HG02571 (cell line): ENCODE data around the gene KIF16B.
"Not testable (repeated sequence)": the region's sequence is repeated elsewhere in the genome, so short reads cannot be mapped to it uniquely, and the experiment has no call there.

Source experiments
- ATAC-seq: cut with Tn5 transposase; IDR thresholded peaks from one replicate; pipeline ENCODE4 v1.9.1; 2021; ENCODE audit warnings: mild to moderate bottlenecking, moderate library complexity; ENCODE audit not compliant: unreplicated experiment

Gene KIF16B

DNA sequence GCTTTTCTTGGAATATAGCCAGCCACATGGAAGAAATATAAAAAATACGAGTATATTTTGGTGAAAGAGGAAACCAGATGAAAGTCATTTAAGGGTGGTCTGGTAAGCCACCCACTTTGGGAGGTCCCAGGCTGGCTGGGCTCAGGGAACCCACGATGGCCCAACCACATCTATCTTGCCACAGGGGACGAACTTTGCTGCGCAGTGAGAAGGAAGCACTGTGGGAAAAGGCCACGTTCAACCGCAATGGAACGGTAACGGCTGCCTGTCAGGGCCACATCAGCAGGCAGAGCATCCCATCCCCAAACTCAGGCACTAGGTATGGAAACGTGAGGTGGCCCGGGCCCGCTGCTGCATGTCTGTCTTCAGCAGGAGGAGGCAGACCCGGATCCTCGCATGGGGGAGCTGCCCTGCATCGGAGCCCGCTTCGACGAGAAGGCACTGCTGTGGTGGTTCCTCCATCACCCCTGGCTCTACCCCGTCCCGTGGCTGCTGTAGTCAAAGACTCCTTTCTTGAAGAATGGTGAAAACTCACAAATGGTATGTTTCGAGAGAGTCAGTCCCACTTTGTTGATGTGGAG lies 300.4 kb downstream of the KIF16B start:
- no peak for ATAC-seq

DNA sequence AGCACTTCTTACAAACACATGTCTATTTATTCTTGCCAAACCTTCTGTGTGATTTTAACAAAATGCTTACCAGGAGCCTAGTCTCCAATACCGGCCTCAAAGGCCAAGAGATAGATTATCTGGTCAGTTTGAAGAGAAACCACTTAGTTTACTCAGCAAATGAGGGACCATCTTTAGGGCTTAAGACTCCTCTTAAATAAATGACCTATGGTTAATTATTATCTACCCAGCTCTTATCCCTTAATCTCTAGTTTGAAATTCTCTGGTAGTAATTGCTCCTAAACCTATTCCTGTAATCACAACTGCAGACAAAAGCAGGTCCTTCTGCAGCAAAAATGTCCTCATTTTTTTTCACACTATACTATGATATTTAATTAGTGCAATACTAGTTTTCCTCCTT lies 301.8 kb downstream of the KIF16B start:
- no peak for ATAC-seq

DNA sequence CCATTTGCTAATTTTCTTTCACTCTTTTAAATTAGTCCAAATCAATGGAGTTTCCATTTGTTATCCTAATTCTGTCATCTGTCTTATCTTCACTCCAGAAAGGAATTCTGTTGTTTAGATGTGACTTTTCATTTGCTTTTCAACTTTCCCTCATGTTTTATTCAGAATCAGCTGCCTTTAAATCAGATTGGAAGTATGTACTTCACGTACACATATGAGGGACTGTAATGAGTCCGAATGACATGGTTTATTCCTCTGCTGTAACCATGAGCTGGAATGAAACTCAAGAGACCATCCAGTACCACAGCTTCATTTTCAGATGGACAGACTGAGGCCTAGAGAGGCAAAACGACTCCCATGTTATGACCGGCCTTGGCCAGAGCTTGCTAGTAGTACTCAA lies 302.3 kb downstream of the KIF16B start:
- no peak for ATAC-seq

DNA sequence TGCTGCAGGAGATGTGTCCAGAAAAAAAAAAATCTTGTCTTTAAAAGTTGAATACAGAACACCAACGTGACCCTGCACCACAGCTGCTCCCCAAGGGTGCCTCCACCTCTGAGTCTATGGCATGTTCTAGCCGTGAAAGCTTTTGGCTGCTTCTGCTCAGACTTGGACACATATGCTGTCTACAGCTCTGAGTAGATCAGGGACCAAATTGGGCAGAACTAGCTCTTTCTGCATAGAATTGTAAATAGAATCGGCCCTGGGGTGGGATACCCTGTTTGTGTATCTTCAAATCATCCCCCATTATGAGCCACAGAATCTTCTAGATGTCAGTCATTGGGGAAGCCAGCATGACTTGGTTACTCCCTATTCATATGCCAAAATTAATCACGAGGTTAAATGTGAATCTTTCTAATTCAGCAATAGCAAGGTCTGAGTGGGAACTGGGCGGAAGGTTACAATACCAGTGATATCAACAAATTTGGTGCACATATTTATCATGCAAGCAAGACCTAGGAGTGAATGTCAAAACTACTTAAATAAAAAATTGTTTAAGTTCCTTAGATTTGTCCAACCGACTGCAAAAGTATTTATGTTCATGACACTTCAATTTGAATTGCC lies 302.8 kb downstream of the KIF16B start:
- ATAC-seq = no peak

DNA sequence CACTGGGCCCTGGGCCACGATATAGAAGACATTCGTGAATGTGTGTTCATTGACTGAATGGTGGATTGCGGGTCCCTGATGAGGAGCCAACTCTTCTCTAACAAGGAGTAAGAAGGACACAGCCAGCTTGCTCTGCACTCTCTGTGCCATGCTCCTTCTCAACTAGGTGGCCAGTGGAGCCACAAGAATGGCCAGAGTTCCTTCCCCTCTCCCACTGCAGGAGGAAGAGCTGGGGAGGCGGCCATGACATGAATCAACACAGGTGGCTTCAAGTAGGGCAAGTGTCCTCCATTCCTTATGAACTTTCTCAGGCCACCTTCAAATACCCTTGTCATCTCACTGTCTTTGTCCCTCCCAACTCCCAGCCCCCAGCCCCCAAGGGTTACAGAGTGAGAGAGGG lies 305.7 kb downstream of the KIF16B start:
- no peak for ATAC-seq

DNA sequence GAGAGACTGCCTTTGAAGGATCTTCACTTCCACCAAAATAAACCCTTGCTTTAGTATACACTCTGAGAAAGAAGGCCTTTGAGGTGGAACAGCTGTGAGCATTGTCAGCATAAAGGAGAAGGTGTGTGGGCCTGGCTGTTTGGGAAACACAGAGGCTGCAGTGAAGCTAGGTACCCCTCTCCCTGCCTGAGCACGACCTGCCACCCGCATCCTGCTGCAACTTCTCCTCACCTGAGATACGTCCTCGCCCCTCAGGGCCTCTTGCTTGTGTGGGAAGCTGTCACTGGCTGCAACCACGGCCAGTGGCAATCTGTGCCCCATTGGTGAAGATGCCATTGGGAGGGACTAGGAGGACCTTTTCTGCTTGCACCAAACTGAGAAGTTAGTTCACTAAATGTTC lies 307.9 kb downstream of the KIF16B start:
- ATAC-seq = no peak

DNA sequence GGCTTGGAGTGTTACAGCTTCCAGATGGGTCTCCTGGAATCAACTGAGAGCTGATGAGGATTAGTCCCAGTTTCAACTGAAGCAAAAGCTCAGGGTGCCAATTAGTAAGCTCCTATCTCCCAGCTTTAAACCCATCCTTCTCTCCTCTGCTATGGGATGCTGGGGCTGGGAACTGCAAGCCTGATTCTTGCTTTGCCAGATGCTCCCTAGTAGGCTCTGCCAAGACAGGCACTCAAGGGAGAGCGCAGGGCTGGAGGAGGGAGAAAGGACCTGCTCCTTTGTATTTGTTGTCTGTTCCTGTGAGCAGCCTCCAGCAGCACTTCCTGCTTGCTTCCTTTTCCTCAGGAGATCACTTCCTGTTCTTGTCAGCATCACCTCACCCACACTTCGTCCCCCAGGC lies 309.7 kb downstream of the KIF16B start:
- ATAC-seq = no peak

DNA sequence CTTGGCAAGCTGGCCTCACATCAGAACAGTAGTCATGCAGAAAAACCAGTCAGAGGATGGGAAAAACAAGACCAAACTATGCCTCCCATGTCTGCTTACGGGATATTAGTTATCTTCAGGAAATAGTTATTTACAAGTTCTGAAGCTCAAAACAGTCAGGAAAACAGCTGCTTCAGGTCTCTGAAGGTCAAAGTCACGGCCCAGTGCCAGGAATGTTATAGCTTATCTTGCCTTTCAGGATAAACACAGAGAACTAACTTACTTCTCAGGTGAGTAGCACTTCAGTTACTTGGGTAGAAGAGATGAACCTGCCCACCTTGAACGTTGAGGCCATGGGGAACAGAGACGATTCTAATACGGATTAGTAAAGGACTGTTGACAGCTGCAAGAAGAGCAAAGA lies 310.7 kb downstream of the KIF16B start:
- ATAC-seq = no peak

DNA sequence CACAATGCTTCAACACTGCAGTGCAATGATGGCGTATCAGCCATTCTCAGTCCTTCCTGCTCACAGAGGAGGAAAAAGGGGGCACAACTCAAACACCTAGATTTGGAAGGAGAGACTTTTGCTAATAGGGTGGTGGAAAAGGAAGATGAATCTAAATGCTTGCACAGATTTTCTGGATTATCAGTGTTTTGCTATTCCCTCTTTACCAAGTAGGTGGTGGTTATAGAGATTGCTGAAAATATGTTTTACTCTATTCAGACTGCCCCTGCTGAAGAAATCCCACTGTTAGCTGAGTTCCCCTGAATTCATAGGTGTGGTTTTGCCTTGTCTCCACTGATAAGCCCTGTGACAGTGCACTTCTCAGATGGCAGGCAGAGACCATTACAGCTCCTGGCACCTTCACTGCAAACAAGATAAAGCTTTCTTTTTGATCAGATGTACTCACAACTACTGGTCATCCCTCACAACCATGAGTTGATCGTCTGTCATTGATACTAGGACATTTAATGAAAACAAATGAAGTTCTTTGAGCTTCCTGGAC lies 311.4 kb downstream of the KIF16B start:
- ATAC-seq = no peak

DNA sequence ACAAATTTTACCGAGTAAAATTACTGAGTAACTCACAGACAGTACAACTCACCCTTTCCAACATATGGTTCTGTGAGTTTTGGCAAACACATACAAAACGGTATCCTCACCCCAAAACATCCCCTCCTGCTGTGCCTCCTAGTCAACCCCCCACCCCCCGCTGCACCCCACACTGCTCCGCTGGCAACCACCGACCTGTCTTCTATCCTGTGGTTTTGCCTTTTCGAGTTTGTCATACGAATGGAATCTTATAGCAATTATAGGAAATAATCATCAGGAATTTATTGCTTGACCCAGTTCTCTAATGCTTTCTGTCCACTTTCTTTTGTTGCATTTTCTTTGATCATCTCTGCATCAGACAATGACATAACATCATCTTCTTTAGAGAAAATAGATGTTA lies 312.3 kb downstream of the KIF16B start:
- ATAC-seq = no peak

DNA sequence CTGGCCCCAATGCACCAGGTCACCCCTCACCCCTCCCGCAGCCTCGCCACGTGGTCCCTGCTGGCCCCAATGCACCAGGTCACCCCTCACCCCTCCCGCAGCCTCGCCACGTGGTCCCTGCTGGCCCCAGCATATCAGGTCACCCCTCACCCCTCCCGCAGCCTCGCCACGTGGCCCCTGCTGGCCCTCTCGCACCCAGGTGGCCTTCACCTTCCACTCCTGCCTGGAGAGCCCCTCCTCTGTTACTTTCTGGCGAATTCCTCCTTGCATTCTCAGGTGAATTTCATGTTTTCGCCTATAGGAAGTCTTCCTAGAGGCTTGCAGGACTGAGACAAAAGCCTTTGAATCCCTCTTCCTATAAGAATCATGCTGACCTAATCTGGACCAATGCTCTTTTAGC lies 313.1 kb downstream of the KIF16B start:
- ATAC-seq = not testable (repeated sequence)

DNA sequence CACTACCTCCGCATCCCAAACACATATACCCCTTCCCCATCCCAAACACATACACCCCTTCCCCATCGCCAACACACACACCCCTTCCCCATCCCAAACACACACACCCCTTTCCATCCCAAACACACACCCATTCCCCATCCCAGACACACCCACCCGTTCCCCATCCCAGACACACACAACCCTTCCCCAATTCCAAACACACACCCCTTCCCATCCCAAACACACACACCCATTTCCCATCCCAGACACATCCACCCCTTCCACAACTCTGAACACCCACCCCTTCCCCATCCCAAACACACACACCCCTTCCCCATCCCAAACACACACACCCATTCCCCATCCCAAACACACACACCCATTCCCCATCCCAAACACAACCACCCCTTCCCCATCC lies 314.5 kb downstream of the KIF16B start:
- ATAC-seq = no peak

DNA sequence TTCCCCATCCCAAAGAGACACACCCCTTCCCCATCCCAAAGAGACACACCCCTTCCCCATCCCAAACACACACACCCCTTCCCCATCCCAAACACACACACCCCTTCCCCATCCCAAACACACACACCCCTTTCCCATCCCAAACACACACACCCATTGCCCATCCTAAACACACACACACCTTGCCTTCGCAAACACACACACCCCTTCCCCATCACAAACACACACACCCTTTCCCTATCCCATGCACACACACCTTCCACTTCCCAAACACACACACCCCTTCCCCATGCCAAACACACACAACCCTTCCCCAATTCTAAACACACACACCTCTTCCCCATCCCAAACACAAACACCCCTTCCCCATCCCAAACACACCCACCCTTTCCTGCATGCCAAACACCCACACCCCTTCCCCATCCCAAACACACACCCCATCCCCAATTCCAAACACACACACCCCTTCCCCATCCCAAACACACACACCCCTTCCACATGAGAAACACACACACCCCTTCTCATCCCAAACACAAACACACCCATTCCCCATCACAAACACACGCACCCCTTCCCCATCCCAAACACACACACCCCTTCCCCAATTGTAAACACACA lies 315.3 kb downstream of the KIF16B start:
- ATAC-seq = no peak

DNA sequence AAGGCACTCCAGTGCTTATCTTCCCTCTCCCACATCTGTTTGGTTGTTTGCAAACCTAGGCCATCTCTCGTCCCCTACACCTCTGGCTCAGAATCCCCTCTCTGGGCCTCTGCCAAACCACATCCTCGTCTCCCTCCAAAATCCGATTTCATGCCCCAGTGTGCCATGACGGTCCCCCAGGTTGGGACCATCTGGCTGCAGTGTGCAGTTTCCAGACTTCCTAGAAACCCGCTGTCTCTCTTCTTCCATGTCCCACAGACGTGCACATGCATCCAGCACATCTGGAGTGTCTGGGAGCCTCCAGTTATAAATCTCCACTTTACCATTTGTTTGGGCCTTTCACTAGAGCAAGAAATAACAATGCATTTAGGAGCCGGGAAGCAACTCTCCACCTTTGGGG lies 316.2 kb downstream of the KIF16B start:
- ATAC-seq = no peak

DNA sequence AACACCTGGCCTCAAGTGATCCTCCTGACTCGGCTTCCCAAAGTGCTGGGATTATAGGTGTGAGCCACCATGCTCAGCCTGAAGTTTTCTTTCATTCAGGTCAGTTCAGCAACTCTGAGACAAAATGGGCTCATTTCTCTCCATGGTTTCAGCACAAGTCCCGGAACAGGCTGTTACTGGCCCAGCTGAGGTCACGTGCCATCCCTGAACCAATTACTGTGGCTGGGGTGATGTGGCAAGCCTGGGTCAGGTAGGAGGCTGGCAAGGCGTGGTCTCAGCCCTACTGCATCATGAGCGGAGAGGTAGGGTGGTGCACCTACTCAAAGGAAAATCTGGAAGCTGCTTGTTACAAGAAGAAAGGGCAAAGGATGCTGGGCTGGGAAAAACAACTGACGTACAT lies 326.4 kb downstream of the KIF16B start:
- no peak for ATAC-seq

DNA sequence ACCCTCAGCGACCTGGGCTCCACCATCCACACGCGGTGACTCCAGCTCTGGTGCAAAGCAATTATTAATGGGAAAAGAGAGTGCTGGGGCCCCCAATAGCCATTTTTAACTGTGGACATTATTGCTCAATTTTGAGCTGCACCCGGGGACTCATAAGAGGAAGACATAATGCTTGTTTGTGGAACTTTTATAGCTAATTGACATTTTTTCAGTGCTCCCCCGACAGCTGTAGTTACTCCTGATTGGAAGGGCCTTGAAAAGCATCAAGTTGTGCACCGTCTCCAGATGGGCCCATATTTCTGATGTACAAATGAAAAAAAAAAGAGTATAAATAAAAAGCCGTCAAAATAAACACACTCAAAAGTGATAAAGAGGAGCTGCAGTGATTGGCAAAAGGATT lies 327.0 kb downstream of the KIF16B start:
- ATAC-seq = no peak

DNA sequence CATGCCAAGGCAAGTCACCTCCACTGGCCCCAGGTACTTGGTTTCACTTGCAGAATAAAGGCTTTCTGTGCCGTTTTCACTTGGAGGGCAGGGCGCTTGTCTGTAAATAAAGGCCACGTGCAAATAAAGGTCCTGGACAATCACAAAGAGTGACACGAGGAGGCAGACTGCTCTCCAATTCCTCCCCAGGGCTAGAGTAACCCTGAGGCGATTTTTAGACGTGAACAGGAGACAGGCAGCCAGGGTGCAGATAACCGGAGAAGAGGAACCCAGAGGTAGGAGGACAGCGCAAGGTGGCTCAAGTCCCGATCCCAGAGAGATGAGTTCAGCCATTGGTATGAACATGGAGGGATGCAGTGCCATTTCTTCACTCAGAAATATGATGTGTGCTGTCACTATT lies 327.4 kb downstream of the KIF16B start:
- no peak for ATAC-seq

DNA sequence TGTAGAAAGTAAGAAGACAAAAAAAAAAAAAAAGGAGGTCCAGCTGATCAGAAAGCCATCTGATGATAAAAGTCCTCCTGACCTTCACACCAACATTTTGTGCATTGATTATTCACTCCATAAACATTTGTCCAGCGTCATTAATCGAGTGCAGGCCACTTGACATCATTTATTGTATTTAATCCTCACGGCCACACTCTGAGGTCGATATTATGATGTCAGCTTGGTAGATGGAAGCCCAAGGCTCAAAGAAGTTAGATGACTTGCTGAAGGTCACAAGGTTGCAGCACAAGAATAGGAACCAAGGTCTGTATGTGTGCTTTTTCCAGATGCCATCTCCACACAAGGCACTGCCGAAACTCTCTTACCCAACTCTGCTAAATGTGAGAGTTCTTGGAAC lies 328.4 kb downstream of the KIF16B start:
- no peak for ATAC-seq

DNA sequence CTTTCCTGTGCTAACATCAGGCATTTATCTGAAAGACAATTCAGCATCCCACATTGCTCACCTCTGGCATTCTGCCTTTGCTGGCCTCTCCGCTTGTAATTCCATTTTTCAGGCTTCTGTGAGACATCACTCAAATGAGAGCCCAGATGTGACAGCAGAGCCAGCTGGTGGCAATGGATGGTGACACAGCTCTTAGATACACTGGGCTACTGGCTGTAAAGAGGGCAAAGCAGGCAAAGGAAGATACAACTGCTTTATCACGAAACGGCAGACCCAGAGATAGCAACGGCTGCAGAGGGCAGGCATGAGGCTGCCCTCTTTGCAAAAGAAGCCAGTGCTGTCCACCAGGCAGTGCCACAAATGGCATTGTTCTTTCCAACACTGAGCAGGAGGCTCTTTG lies 329.8 kb downstream of the KIF16B start:
- ATAC-seq = no peak

DNA sequence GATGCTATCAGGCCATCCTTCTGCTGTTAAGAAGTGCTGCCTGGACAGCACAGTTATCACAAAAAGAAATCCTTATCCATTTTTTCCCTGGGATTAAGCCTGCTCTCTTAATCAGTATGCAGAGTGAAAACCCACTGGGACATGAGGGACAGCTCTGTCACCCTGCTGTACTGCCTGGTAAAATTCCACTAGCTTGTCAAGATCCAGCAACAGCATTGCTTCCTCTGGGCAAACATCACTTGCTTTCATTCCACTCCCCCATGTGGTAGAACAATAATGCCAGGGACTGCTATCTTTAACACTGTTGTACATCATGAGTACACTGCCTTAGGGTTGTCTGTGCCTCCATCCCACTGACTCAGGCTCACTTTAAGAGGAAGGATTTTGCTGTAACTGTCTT lies 331.3 kb downstream of the KIF16B start:
- no peak for ATAC-seq

DNA sequence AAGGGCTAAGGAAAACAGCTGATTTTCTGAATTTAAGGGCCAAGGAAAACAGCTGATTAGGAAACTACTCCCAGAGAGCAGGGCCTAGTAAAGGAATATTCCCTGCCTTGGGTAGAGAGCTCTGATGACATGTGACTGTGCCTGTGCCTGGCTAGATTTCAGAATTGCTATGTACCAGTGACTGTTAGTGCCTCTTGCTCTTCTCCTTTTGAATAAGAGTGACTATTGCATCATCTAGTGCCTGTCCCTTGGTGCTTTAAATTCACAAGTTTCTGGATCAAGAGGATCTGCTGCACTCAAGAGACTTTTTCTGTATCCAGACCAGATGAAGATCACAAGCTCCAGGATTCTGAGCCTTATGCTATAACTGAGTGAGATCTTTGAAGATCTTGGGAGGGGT lies 332.9 kb downstream of the KIF16B start:
- no peak for ATAC-seq

DNA sequence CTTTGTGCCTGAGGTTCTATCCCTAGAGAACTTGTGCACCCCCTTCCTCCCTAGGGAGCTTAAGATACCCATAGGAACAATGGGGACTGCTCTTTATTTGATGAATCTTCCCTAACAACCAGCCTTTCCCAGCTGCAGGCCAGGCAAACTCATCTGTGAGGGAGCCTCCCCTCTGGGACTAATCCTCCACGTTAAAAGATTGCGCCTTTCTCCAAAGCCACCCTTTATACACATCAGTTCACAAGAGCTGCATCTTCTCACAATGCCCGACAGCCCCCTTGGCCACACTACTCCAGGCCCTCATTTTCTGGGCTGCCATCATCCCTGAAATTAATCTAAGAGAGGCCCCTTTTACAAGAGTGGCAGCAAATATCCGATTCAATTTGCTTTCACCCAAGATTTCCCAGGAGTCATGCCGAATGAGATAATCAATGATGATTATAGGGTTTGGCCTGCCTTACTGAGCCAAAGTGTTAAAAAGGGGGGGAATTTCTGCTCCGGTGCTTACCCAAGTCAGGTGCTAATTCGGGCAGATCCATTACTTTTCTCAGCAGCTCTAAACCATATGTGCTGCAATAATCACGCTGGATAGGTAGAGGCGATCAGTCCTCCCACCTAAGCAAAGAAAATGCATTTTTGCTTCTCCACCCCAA lies 336.5 kb downstream of the KIF16B start:
- no peak for ATAC-seq
